NK-92 (cell line): ENCODE measurements around the gene LRMDA.

Experiments
- DNase-seq: peaks from one replicate; lab custom pipeline; 2025; ENCODE audit not compliant: unreplicated experiment; lab: John Stamatoyannopoulos, UW

The LRMDA gene

DNA sequence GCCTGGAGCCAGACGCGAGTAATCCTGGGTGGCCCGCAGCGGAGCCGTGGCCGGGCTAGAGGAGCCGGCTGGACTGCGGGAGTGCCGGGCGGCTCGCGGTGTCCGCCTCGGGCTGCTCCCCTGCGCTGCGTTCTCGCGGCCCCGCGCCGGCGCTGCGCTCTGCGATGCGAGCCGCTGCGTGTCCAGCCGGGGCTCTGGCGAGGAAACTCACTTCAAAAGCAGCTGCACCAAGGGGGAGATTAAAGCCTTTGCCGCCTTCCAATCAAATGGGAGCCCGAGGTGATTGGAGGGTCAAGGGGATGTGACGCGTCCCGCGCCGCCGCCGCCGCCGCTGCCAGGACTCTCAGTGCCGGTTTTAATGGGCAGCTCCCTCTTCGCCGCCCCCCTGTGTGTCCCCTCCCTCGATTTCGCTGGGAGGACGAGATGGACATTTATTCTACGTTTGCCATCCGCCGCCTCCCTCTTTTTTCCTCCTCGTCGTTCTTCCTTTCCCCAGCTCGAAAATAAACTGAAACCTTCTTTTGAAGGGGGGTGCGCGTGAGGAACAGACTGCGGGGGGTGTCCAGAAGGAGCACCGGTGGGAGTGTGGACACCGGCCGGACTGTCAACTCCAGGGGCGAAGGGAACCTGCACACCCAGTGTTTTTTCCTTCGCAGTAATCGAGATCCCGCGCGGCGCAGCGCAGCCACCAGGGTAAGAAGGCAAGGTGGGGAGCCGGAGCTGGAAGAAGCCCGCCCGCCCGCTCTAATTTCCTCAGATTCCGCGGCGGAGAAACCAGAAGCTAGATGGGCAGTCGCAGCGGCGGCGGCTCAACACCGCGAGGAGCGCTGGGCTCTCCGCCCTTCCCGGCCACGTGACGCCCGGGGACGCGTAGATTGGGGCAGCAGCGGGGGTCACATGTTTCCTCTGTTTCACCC lies 29.6 kb upstream of the LRMDA start, which contains the start of gene ZNF503:
Gene ZNF503 (minus strand): TSS at position 196 of the 917 bp plus-strand sequence. CDS start 345 bp downstream, outside the sequence.
- DNase-seq: no peak

DNA sequence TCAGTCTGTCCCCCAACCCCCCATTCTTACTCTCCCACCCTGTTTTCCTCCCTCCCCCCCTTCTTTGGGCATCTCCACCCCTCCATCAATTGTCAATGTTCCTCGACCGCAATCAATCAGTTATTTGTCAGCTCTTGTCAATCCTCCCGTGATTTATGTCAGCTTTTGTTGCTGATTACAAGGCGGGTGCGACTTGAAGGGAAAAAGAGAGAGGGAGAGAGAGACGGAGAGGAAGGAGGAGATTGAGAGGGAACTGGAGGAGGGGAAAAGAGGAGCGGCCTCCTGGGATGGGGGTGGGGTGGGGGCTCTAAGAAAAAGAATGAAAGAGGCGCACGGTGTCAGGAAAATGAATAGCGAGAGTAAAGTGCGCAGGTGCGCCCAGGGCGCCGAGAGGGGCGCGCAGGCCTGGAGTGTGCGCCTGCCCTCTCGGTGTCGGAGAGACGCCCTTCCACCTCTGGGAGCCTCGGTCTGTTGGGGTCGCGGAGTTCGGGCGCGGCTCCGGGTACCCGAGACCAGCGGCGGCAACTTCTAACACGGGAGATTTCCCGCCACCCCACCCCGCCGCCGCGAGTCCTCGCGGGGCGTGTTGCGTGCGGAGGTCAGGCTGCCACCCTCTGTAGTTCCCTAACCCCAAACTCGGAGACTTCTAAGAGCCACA lies 28.8 kb upstream of the LRMDA start:
- no peak for DNase-seq

DNA sequence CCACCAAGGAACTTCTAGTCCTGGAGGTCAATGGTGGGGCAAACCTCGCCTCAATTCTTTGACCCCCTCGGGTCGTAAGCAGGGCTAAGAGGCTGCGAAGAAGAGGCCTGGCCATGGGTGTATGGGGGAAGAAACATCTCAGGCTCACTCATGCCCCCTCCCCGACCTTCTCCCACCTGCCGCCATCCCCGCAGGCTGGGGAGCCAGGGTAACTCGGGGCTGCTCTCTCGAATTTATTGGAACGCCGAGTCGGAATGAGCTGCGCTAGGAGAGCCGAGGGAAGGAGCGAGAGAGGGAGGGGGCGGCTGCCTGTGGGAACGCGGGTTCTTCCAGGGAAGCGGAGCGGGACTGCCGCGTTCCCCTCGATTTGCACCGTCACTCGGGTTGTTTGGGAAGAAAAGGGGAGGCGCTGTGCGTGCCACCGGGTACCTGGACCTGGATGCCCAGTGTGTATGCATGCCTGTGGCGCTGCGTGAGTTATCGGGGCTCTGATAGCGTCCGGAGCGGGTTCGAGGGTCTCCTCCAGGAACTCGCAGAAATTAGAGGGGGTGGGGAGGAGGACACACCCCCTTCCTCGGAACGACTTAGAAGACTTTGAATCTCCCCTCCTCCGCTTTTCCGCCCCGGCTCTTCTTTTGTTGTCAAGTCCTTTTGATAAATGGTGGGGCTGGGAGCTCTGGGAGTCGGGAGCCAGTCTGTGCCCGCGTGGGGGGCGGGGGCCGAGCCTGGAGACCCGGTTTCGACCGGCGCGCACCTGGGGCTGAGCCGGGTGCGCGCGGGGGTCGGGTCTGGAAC lies 28.1 kb upstream of the LRMDA start:
- DNase-seq: no peak

DNA sequence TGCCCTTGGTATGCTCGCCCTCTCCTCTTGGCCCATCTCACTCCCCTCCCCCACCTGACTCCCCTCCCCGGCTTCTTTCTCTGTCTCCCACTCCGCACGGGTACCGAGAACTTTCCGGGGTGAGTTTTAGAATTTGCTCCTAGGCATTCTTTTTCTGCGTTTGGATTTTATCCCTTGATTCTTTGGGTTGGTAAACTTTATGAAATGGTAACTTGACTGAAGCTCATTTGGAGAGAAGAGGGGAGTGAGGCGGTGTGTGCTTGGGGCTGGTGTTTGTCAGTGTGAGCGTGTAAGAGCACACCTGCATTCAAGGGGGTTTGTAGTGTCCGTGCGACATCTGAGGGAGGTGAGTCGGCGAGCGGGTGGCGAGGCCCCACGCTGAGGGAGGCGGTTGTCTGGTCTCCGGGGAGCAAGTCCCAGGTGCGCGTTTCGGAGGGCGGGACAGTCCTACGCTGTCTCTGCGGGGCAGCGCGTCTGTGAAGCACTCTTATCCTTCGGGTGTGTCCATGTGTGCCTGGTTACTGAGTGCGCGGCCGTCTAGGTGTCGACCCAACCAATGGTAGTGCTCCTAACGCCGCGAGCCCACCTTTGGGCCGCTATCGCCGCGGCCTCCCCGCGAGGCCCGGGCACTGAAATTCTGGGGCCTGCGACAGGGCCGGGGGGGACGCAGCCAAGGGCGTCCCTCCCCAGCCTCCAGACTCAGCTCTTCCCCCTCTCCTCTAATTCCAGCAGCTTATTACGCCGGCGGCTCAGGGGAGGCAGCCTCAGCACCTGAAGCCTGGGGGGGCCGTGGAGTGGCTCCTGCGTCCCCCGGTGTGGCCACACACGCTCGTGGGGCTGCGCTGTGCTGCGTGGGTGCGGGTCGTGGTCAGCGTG lies 27.2 kb upstream of the LRMDA start:
- no peak for DNase-seq

DNA sequence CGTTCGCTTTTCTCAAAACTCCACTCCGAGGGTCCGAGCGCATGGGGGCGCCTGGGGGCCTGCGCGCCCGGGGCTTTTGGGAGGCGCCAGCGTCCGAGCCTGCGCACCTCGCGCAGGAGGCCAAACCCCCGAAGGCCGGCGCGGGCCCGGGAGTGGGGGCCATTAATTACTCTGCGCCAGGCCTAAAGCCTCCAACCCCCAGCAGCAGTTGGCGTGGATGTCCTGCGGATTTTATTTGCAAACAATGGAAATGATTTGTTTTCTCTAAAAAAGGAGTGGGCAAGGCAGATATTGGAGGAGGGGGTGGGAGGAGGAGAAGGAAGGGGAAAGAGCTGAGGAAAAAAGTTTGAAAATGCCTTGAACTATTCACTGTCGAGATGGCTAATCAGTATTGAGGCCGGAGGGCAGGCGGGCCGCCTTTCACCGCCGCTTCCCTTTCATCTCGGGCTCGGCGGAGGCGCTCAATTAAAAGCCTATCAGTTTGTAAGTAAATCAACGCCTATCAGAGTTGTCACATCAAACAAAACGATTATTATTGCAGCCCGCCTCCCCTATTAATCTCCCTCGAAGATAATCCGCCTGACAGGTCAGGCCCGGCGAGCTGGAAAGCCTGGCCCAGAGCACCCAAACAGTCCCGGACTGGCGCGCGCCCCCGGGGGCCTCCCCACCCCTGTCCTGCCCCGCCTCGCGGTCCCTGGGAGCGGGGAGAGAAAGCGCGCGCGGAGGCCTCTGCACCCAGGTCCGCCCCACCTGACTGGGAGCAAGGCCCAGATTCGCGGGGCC lies 26.4 kb upstream of the LRMDA start:
- no peak for DNase-seq

DNA sequence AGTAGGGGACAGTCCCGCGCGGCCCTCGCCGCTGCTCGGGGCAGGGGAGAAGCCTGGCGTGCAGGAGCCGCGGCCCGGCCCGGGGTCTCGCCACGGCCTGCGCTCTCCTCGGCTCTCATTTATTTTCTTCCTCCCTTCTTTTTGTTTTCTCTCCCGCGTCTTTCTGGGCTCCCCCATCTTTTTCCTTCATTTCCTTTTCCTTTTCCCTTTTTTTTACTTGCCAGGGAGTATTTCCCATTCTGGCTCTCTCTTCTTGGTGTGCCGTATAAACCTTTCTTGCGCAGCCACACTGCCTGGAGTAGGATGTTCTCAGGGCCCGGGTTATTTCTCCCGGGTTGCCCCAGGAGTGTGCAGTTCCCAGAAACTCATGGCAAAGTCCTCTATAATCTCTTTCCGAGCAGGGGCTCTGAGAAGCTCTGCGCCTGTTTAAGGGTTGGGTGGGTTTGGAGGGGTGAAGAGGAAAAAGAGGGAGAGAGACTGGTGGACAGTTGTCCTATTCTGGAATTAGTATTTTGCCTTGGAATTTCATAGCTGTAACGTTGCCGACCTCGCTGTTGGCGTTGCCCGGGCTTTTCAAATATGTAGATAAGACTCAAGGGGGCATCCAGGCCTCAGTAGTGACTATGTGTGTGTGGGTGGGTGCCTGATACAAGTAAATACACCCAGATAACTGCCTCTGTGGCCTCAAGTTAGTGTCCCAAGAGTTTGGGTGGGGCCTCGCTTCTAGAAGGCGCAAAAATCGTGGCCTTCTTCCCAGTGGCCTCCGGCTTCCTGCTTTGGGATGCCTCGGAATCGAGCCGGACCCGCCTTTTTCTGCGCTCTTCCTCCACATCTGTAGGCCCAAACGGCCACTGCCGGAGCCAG lies 25.6 kb upstream of the LRMDA start:
- no peak for DNase-seq

DNA sequence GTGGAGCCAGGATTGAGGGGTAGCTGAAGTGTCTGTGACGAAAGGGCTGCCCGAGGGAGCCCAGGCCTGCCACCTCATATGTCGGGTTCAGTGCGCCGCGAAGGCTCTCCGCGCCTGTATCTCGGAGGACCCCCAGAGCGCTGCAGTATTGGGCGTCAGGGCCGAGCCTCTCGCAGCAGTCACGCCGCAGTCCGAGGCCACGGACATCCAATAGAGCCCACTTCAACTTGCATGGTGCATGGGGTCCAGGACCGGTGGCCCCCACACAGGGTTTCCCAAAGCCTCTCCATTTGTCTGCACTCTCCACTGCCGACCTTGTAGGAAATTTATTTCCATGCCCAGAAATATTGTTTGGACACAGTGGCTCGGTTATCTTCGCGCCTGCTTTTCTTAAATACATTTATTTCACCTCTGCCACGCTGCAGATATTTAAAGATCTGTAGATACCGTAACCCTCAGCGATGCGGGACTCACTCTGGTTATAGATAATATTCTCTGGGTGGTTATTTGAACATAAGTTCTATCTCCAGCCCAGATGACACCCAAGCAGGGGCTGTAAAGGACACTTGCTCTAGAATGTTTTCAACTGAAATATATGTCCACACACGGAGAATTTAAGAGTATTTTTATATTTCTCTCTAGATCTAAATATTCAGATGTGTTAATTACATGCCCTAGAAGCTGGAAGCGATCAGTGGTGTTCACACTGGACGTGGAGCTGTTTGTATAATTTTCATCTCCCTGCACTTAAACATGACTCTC lies 24.8 kb upstream of the LRMDA start:
- no peak for DNase-seq

DNA sequence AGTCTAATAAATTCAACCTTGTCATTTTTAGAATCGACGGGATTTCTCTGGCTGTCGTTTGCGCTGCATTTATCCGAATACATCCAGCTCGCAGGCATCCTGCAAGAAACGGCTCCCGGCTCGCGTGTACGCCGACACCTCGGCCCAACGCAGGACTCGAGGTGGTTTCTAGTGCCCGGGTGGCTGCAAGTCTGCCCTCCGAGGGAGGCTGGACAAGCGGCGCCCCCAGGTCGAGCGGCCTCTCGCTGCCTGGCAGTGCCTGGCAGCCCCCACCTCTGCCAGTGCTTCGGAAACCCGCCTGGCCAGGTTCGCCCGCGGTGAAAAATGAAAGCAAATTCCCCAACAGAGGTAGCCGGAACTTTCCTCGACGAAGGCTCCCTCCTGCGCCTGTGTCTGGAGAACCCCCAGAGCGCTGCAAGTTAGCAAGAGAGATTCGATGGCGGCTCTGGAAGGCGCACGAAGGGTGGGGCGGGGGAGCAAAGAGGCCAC lies 24.2 kb upstream of the LRMDA start:
- DNase-seq: no peak

DNA sequence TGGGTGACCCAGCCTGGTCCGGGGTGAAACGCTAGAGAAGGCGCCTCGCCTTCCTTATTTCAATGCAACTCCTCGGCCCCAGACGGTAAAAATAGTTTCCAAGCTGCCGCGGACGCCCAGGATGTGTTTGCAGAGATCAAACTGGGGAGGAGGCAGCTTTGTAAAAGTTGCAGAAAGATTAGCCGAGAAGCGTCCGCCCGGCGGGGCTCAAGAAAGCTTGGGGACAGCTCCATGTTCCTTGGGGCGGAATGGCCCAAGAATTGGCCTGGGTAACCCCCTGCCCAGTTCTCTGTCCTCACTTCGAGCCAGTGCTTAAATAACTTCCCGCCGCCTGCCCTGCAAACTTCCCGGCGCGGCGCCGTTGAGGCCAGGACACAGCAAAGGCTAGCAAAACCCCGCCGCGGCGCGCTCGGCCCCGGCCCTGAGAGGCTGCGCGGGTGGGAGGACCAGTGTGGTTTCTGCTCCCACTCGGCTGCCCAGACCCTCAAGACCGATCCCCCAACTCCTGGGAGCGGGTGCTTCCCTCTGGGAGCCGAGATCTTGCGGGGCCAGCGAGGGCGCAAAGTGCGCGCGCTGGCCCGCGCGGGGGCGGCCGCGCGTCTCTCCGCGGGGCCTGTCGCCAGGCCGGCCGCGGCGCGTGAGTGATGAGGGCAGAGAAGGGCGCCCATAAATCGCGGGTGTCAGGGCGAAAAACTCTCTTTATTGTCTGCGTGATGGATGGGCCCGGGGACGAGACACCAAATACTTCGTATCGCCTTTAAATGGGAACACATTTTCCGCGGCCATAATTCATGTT lies 23.5 kb upstream of the LRMDA start:
- no peak for DNase-seq

DNA sequence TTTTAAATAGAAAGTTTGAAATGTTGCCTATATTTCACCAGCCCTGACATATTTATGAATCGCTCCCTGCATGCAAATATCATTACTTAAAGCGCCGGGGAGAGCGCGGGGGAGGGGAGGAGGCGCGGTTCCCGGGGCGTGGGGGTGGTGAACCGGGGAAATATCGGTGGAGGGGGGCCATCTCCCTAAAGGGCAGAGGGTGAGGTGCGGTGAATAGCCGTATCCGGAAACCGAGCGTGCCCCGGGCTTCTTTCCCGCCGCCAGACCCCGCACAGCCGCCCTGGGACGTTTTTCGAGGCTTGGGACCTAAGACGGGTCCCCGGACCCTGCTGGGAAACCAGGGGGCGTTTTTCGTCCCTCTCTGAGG lies 22.9 kb upstream of the LRMDA start:
- DNase-seq: no peak

DNA sequence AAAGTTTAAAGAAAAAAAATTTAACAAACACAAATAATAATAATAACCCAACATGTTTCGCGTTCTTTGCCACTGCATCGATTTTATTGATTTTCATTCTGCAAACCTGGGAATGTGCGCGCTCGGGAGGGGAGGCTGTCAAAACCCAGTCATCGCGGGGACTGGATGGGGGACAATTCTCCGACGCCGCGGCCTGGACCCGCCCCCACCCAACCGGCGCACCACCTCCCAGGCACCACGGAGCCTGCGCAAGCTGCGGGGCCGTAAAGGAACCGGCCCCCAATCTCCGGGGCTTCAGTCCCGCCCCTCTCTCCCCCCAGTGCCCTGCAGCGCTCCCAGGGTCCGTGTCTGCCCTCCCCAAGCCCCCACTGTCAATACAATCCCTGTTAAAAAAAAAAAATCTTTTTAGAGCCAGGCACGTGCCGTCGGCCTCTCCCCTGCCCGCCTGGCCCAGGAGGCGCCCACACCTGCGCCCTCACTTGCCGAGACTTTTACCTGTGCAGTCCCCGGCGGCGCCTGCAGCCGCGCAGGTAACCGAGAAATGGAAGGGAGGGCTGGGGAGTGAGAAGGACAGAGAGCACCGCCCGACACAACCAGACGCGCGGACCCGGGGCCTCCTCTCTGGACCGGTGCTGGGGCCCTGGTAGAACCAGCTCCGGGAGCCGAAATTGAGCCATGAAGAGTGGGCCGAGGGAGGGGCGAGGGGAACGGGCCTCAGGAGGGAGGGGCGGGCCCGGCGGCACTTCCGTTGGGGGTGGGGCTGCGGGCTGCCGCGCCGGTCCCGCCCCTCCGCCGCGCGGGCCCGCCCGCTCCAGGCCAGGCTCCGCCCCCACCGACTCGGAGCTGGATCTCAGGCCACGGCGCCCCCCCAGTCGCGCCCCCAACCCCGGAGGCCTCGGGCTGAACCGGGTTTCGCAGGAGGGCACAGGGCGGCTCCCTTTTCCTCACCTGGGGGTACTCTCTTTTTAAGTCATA lies 22.2 kb upstream of the LRMDA start:
- no peak for DNase-seq

DNA sequence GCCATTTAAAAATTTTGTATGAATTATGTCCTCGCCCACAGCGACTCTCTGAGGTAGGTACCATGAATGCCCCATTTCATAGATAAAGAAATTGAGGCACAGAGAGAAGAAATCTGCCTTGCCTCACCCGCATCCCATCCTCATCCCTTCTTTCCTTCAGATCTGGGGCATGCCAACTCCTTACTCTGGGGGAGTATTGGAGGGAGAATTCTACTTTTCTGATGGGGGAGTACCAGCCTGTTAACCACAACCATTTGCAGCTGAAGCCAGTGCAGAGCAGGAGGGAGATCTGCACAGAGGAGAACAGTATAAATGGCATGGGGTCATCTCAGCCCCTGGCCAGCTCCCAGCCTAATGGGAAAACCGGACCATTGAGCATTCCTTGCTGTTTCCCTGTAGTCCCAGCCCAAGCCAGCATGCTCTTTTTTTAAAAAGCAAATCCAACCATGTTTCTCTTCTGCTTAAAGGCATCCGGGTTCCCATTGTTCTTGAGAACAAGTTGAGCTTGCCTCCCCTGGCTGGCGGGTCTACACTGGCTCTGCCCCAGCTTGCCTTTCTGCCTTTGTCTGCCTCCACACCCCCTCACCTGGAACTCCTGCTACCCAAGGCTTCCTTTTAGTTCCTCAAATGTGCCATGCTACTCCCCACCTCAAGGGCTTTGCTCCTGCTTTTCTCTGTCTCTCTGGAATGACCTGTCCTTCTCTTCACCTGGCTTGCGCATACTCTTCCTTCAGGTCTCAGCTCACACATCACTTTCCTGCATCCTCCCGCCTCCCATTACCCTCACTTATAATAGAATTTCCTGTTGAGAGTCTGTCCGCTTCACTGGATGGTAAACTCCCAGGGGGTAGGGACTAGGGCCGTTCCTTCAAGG lies 21.1 kb upstream of the LRMDA start:
- no peak for DNase-seq

DNA sequence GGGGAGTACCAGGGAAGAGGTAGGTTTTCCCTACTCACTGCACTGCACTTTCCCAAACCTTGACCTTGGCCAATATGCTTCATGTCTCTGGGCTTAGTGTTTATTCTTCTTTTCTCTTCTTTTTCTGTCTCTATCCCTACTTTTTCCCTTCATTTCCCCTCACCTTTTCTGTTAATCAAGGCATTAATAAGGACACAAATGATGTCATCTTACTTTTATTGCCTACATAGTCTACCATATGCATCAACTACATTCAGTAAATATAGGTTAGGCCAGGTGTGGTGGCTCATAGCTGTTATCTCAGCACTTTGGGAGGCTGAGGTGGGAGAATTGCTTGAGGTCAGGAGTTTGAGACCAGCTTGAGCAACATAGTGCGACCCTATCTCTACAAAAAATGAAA lies 16.9 kb upstream of the LRMDA start:
- DNase-seq: no peak

DNA sequence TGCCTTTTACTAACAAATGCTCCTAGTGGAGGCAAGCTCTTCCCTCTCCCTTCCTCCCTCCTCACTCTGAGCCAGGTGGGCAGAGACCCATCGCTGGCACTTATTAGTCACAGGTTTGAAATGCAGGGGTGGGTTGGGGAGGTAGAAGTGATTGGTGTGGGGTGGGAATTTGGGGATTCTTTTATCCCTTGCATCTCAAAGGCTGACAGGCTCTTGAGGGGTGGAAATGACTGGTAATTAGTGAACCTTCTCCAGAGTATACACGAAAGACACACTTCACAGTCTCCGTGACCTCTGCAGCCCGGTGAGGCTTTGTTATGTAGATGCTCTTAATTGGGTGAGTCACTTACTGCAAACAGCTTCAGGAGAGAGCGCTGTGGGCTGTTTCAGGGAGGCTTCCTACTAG lies 13.9 kb upstream of the LRMDA start:
- DNase-seq: no peak

DNA sequence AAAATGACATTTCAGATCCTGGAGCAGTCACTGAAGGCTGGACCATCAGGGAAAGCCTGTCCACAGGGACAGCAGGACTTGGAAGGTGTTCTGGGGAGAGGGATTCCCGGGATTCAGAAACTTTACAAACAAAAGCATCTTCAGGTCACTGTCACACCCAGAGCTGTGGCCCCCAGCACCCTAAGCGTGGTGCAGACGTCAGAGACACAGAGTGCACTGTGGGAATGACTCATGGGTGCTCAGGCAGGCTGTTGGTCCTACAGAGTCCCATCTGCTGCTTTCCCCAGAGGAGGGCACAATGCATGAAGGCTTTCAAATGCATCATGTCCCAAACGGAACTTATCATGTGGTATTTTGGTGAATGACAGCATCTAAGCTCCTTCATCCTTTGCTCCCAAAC lies 13.1 kb upstream of the LRMDA start:
- no peak for DNase-seq
